ENCODE measurements around the gene DMC1. TPM values are rescaled to one million over a fixed set of nuclear protein-coding genes. Genes with fewer than 3 reads are reported as not detected.

DMC1 gene
- total and polyA plus RNA-seq, 2 experiments from 2014 or later: 5.0 to 18.5 TPM

DNA sequence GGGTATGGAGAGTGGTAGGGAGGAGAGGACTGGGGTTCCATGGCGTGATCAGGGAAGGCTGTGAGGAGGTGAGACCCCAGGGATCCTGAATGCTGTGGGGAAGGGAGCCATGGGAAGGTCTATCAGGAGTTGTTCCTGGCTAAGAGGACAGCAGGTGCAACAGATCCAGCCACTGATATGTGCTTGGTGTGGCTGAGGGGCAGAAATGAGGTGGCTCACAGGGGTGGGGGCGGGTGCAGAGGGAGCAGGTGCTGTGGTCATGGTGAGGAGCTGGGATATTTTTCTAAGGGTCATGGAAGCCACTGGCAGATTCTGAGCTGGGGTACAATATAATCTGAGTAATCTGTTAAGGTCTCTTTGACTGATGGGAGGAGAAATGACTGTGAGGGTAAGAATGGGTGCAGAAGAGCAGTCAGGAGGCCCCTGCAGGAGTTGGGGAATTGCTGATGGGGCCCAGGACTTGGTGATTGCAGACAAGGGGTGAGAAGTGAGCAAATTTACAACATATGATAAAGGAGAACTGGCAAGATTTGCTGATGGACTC lies 31.3 kb upstream of the DMC1 start (continued):
- no peak for TF ChIP-seq EZH2 (IDR thresholded peaks at IDR 0.05; ENCODE audit: low read depth, unreplicated experiment)

DNA sequence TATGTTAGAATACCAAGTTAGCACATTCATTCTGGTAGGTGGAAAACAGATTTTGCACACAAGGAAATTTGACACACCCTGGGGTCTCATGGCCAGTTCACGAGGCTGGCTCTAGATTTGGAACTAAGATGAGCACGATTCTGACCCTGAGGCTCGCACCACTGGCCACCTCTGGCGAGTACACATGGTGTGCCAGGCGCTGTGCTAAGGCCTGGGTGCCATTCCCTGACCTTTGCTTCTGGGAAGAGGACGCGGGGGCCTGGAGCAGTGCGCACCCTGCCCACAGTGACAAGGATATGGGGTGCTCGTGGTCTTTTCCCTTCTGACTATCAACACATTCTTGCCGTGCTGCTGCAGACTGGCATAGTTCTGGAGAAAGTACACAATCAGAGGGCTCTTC lies 29.5 kb upstream of the DMC1 start:
- Histone ChIP-seq H3K27ac (ENCODE audit: low read depth) (no peak overlapping the region), H3K9me2 (ENCODE audit: insufficient read depth) (no peaks in the 10 kb centered on the region), H3K4me2 (no peak overlapping the region), H3K27me3 (ENCODE audit: insufficient read depth) (no peaks in the 10 kb centered on the region), H3F3A (replicated peaks; ENCODE audit: low read depth) (no peaks in the 10 kb centered on the region; the same call in 1 of the 2 replicates), H3K79me2 (replicated peaks; ENCODE audit: insufficient read depth) (no peaks in the 10 kb centered on the region), H3K4me1 (ENCODE audit: insufficient read depth) (no peaks in the 10 kb centered on the region), H4K20me1 (replicated peaks; ENCODE audit: insufficient read depth) (no peaks in the 10 kb centered on the region), H3K36me3 (ENCODE audit: insufficient read depth) (no peaks in the 10 kb centered on the region), H3K4me3 (no peak overlapping the region), H2AFZ (no peak overlapping the region)
- Mint-ChIP-seq H3K4me1 (peaks cover 4% of the 10 kb centered on the region; the same call in 1 of the 3 replicates), H3K9me3 (no peaks in the 10 kb centered on the region), H3K27ac (no peak overlapping the region), H3K4me3 (no peak overlapping the region), H3K27me3 (ENCODE audit: insufficient read depth, low read depth, poor library complexity) (peaks cover 3% of the 10 kb centered on the region), H3K36me3 (ENCODE audit: low read depth) (no peaks in the 10 kb centered on the region)
- DNase-seq (ENCODE audit: low spot score): no peak
- TF ChIP-seq EZH2 (IDR thresholded peaks at IDR 0.05; ENCODE audit: low read depth, unreplicated experiment): no peak
- no peak for TF ChIP-seq NANOG (IDR thresholded peaks at IDR 0.05; ENCODE audit: borderline replicate concordance)
- TF ChIP-seq, protein P1, sequence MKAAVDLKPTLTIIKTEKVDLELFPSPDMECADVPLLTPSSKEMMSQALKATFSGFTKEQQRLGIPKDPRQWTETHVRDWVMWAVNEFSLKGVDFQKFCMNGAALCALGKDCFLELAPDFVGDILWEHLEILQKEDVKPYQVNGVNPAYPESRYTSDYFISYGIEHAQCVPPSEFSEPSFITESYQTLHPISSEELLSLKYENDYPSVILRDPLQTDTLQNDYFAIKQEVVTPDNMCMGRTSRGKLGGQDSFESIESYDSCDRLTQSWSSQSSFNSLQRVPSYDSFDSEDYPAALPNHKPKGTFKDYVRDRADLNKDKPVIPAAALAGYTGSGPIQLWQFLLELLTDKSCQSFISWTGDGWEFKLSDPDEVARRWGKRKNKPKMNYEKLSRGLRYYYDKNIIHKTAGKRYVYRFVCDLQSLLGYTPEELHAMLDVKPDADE (IDR thresholded peaks at IDR 0.05): no peak
- TF ChIP-seq JUNB (IDR thresholded peaks at IDR 0.05; ENCODE audit: unreplicated experiment): no peak
- TF ChIP-seq, protein P2, sequence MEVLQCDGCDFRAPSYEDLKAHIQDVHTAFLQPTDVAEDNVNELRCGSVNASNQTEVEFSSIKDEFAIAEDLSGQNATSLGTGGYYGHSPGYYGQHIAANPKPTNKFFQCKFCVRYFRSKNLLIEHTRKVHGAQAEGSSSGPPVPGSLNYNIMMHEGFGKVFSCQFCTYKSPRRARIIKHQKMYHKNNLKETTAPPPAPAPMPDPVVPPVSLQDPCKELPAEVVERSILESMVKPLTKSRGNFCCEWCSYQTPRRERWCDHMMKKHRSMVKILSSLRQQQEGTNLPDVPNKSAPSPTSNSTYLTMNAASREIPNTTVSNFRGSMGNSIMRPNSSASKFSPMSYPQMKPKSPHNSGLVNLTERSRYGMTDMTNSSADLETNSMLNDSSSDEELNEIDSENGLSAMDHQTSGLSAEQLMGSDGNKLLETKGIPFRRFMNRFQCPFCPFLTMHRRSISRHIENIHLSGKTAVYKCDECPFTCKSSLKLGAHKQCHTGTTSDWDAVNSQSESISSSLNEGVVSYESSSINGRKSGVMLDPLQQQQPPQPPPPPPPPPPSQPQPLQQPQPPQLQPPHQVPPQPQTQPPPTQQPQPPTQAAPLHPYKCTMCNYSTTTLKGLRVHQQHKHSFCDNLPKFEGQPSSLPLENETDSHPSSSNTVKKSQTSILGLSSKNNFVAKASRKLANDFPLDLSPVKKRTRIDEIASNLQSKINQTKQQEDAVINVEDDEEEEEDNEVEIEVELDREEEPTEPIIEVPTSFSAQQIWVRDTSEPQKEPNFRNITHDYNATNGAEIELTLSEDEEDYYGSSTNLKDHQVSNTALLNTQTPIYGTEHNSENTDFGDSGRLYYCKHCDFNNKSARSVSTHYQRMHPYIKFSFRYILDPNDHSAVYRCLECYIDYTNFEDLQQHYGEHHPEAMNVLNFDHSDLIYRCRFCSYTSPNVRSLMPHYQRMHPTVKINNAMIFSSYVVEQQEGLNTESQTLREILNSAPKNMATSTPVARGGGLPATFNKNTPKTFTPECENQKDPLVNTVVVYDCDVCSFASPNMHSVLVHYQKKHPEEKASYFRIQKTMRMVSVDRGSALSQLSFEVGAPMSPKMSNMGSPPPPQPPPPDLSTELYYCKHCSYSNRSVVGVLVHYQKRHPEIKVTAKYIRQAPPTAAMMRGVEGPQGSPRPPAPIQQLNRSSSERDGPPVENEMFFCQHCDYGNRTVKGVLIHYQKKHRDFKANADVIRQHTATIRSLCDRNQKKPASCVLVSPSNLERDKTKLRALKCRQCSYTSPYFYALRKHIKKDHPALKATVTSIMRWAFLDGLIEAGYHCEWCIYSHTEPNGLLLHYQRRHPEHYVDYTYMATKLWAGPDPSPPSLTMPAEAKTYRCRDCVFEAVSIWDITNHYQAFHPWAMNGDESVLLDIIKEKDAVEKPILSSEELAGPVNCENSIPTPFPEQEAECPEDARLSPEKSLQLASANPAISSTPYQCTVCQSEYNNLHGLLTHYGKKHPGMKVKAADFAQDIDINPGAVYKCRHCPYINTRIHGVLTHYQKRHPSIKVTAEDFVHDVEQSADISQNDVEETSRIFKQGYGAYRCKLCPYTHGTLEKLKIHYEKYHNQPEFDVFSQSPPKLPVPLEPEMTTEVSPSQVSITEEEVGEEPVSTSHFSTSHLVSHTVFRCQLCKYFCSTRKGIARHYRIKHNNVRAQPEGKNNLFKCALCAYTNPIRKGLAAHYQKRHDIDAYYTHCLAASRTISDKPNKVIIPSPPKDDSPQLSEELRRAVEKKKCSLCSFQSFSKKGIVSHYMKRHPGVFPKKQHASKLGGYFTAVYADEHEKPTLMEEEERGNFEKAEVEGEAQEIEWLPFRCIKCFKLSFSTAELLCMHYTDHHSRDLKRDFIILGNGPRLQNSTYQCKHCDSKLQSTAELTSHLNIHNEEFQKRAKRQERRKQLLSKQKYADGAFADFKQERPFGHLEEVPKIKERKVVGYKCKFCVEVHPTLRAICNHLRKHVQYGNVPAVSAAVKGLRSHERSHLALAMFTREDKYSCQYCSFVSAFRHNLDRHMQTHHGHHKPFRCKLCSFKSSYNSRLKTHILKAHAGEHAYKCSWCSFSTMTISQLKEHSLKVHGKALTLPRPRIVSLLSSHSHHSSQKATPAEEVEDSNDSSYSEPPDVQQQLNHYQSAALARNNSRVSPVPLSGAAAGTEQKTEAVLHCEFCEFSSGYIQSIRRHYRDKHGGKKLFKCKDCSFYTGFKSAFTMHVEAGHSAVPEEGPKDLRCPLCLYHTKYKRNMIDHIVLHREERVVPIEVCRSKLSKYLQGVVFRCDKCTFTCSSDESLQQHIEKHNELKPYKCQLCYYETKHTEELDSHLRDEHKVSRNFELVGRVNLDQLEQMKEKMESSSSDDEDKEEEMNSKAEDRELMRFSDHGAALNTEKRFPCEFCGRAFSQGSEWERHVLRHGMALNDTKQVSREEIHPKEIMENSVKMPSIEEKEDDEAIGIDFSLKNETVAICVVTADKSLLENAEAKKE (CRISPR knock-in tag; IDR thresholded peaks at IDR 0.05): no peak
- no peak for TF ChIP-seq POLR2AphosphoS5 (IDR thresholded peaks at IDR 0.05; ENCODE audit: low read depth)
- TF ChIP-seq, protein P3, sequence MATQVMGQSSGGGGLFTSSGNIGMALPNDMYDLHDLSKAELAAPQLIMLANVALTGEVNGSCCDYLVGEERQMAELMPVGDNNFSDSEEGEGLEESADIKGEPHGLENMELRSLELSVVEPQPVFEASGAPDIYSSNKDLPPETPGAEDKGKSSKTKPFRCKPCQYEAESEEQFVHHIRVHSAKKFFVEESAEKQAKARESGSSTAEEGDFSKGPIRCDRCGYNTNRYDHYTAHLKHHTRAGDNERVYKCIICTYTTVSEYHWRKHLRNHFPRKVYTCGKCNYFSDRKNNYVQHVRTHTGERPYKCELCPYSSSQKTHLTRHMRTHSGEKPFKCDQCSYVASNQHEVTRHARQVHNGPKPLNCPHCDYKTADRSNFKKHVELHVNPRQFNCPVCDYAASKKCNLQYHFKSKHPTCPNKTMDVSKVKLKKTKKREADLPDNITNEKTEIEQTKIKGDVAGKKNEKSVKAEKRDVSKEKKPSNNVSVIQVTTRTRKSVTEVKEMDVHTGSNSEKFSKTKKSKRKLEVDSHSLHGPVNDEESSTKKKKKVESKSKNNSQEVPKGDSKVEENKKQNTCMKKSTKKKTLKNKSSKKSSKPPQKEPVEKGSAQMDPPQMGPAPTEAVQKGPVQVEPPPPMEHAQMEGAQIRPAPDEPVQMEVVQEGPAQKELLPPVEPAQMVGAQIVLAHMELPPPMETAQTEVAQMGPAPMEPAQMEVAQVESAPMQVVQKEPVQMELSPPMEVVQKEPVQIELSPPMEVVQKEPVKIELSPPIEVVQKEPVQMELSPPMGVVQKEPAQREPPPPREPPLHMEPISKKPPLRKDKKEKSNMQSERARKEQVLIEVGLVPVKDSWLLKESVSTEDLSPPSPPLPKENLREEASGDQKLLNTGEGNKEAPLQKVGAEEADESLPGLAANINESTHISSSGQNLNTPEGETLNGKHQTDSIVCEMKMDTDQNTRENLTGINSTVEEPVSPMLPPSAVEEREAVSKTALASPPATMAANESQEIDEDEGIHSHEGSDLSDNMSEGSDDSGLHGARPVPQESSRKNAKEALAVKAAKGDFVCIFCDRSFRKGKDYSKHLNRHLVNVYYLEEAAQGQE (IDR thresholded peaks at IDR 0.05; ENCODE audit: unreplicated experiment): no peak
- TF ChIP-seq ZNF331 (CRISPR knock-in tag; IDR thresholded peaks at IDR 0.05; ENCODE audit: low read depth): no peak
- TF ChIP-seq ZNF114 (CRISPR knock-in tag; IDR thresholded peaks at IDR 0.05): no peak
- TF ChIP-seq, protein P4, sequence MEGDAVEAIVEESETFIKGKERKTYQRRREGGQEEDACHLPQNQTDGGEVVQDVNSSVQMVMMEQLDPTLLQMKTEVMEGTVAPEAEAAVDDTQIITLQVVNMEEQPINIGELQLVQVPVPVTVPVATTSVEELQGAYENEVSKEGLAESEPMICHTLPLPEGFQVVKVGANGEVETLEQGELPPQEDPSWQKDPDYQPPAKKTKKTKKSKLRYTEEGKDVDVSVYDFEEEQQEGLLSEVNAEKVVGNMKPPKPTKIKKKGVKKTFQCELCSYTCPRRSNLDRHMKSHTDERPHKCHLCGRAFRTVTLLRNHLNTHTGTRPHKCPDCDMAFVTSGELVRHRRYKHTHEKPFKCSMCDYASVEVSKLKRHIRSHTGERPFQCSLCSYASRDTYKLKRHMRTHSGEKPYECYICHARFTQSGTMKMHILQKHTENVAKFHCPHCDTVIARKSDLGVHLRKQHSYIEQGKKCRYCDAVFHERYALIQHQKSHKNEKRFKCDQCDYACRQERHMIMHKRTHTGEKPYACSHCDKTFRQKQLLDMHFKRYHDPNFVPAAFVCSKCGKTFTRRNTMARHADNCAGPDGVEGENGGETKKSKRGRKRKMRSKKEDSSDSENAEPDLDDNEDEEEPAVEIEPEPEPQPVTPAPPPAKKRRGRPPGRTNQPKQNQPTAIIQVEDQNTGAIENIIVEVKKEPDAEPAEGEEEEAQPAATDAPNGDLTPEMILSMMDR (conservative IDR thresholded peaks at IDR 0.05; ENCODE audit: low read depth in 2 of 2): no peak
- TF ChIP-seq CREB1 (CRISPR knock-in tag; IDR thresholded peaks at IDR 0.05; ENCODE audit: low read depth): no peak
- TF ChIP-seq EZH2phosphoT487 (IDR thresholded peaks at IDR 0.05; ENCODE audit: unreplicated experiment): no peak
- TF ChIP-seq STAT1 (IDR thresholded peaks at IDR 0.05; ENCODE audit: unreplicated experiment): no peak
- no peak for ATAC-seq
